Loucy (cell line): ENCODE results near the gene SNRPB.

ENCODE experiments used
- H2AFZ ChIP-seq: fragments of 200-600 bp; sonication (generic); 2 replicates; pipeline ENCODE4 v1.6.0; 2016; ENCODE audit warnings: antibody characterized with exemption, mild to moderate bottlenecking, low read length, moderate library complexity
- H3F3A ChIP-seq: fragments of 200-600 bp; 2 replicates; pipeline ENCODE4 v1.6.0; 2016; ENCODE audit warnings: antibody characterized with exemption, low read depth, mild to moderate bottlenecking
- H3K27me3 ChIP-seq: fragments of 200-600 bp; sonication (generic); 2 replicates; pipeline ENCODE4 v1.6.1; 2014; ENCODE audit warnings: low read length, mild to moderate bottlenecking; ENCODE audit not compliant: insufficient read depth, poor library complexity, severe bottlenecking
- H3K36me3 ChIP-seq: fragments of 200-600 bp; sonication (generic); 2 replicates; pipeline ENCODE4 v1.6.1; 2016; ENCODE audit warnings: low read length; ENCODE audit not compliant: insufficient read depth
- H3K4me1 ChIP-seq: fragments of 200-600 bp; sonication (generic); 2 replicates; pipeline ENCODE4 v1.5.1; 2014; ENCODE audit warnings: low read length, mild to moderate bottlenecking; ENCODE audit not compliant: insufficient read depth, poor library complexity, severe bottlenecking
- H3K4me2 ChIP-seq: fragments of 200-600 bp; sonication (generic); 2 replicates; pipeline ENCODE4 v1.6.0; 2014; ENCODE audit warnings: antibody characterized with exemption, low read length, low read depth, mild to moderate bottlenecking; ENCODE audit not compliant: poor library complexity, severe bottlenecking
- H3K4me3 ChIP-seq: fragments of 200-600 bp; sonication (generic); 2 replicates; pipeline ENCODE4 v1.5.1; 2014; ENCODE audit warnings: low read length, mild to moderate bottlenecking, mixed read lengths; ENCODE audit not compliant: poor library complexity, severe bottlenecking
- H3K79me2 ChIP-seq: fragments of 200-600 bp; sonication (generic); 2 replicates; pipeline ENCODE4 v1.6.1; 2014; ENCODE audit warnings: low read length; ENCODE audit not compliant: insufficient read depth
- H3K9ac ChIP-seq: fragments of 200-600 bp; sonication (generic); 2 replicates; pipeline ENCODE4 v1.6.0; 2014; ENCODE audit warnings: mild to moderate bottlenecking, low read depth, low read length, moderate library complexity; ENCODE audit not compliant: poor library complexity, severe bottlenecking
- H3K9me2 ChIP-seq: fragments of 200-600 bp; sonication (generic); replicated peaks from 2 replicates; pipeline ENCODE4 v1.6.1; 2016; ENCODE audit warnings: low read depth, low read length, mixed read lengths
- H3K9me3 ChIP-seq: fragments of 200-600 bp; sonication (generic); 2 replicates; pipeline ENCODE4 v1.6.1; 2014; ENCODE audit warnings: mild to moderate bottlenecking, antibody characterized with exemption, low read length, low read depth; ENCODE audit not compliant: insufficient read depth
- H4K20me1 ChIP-seq: fragments of 200-600 bp; sonication (generic); 2 replicates; pipeline ENCODE4 v1.6.0; 2014; ENCODE audit warnings: antibody characterized with exemption, low read length, mild to moderate bottlenecking; ENCODE audit not compliant: insufficient read depth, poor library complexity, severe bottlenecking
- CTCF ChIP-seq: fragments of 200-600 bp; sonication (generic); conservative IDR thresholded peaks from 2 replicates; pipeline ENCODE4 v1.5.1; 2014; ENCODE audit warnings: mild to moderate bottlenecking, antibody characterized with exemption, low read length
- EZH2phosphoT487 ChIP-seq: fragments of 200-600 bp; IDR thresholded peaks from 2 replicates; pipeline ENCODE4 v1.6.1; 2018; ENCODE audit warnings: antibody characterized with exemption, mild to moderate bottlenecking, moderate library complexity, borderline replicate concordance

SNRPB gene

GRCh38 chr20:2429051-2429450 lies 41.5 kb downstream of the SNRPB start:
- H3K36me3 ChIP-seq = no peaks in the 10 kb centered on the region
- no peaks in the 10 kb centered on the region for H3F3A ChIP-seq
- H3K4me1 ChIP-seq = no peaks in the 10 kb centered on the region
- H2AFZ ChIP-seq = no peak overlapping the region
- peaks cover 3% of the 10 kb centered on the region for H3K27me3 ChIP-seq
- H3K79me2 ChIP-seq = no peaks in the 10 kb centered on the region
- no peaks in the 10 kb centered on the region for H3K9me2 ChIP-seq
- no peaks in the 10 kb centered on the region for H3K9me3 ChIP-seq
- no peak overlapping the region for H3K9ac ChIP-seq
- H3K4me3 ChIP-seq = no peak overlapping the region
- TF ChIP-seq CTCF (no peak), EZH2phosphoT487 (no peak)
- no peaks in the 10 kb centered on the region for H4K20me1 ChIP-seq
- no peak overlapping the region for H3K4me2 ChIP-seq

GRCh38 chr20:2421247-2421646 lies 49.3 kb downstream of the SNRPB start:
- no peaks in the 10 kb centered on the region for H3K9me2 ChIP-seq
- H3K27me3 ChIP-seq = peaks cover 3% of the 10 kb centered on the region
- H3K79me2 ChIP-seq = no peaks in the 10 kb centered on the region
- no peak overlapping the region for H3K9ac ChIP-seq
- H4K20me1 ChIP-seq = no peaks in the 10 kb centered on the region
- TF ChIP-seq CTCF (no peak), EZH2phosphoT487 (no peak)
- H3F3A ChIP-seq = no peaks in the 10 kb centered on the region
- no peak overlapping the region for H2AFZ ChIP-seq
- H3K4me3 ChIP-seq = no peak overlapping the region
- no peaks in the 10 kb centered on the region for H3K4me1 ChIP-seq
- H3K9me3 ChIP-seq = no peaks in the 10 kb centered on the region
- H3K36me3 ChIP-seq = no peaks in the 10 kb centered on the region
- H3K4me2 ChIP-seq = no peak overlapping the region

- Histone ChIP-seq H3K9me2 (no peaks in the 10 kb centered on the region), H3K79me2 (no peaks in the 10 kb centered on the region), H3K9me3 (no peaks in the 10 kb centered on the region), H3K4me3 (no peak overlapping the region), H3K4me2 (no peak overlapping the region), H3K27me3 (no peaks in the 10 kb centered on the region), H3K4me1 (no peaks in the 10 kb centered on the region), H3K9ac (no peak overlapping the region), H3K36me3 (no peaks in the 10 kb centered on the region), H4K20me1 (no peaks in the 10 kb centered on the region), H3F3A (no peaks in the 10 kb centered on the region), H2AFZ (no peak overlapping the region)
- no peak for TF ChIP-seq CTCF
- TF ChIP-seq EZH2phosphoT487 = no peak
These were observed 50.1 kb downstream of the SNRPB start for GRCh38 chr20:2420510-2420909.
